GM18861 (cell line): ENCODE data around the gene TSPAN11.
A peak's percentile ranks its signal among the peaks of the same experiment; 100 is the strongest.

Experiments used
- ATAC-seq: cut with Tn5 transposase; IDR thresholded peaks from one replicate; pipeline ENCODE4 v1.9.1; 2021; ENCODE audit not compliant: unreplicated experiment

TSPAN11 gene

DNA sequence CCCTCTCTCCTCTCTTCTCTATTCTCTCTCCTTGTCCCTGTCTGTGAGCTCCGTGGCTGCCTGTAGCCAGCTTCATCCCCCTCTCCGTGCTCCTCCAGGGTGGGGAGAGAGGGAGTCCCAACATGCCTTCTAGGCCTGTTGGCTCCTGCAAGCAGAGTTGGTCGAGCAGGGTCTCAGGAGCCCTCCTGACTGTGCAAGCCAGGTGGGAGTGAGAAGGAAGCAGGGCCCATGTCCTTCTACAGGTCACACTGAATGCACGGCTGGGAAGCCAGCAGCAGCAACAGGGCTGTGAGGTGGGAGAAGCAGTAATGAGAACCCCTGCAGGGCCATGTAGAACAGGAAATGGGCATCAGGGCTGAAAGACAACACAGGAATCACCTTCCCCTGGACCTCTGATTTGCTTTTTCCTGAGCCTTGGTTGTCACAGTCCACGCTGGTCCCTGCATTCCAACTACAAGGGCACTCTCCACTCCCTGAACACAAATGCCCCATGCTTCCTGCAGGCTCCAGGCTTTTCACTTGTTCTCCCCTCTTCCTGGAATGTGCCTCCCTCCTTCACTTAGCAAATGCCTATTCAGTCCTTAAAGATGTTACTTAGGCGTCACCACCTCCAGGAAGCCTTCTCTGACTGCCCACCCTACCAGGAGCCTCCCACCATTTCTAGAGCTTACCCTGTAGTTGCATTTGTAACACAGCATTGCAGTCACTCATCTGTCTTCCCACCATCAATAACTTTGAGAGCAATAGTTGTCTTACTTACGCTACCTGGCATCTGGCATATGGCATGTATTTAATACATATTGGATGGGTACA, 51.2 kb downstream of the TSPAN11 start:
- ATAC-seq, result no peak

GRCh38 chr12:30978639-30979038, 52.1 kb downstream of the TSPAN11 start:
- ATAC-seq, result no peak

- ATAC-seq, result no peak
Measured at GRCh38 chr12:30979371-30980259, 53.1 kb downstream of the TSPAN11 start.

DNA sequence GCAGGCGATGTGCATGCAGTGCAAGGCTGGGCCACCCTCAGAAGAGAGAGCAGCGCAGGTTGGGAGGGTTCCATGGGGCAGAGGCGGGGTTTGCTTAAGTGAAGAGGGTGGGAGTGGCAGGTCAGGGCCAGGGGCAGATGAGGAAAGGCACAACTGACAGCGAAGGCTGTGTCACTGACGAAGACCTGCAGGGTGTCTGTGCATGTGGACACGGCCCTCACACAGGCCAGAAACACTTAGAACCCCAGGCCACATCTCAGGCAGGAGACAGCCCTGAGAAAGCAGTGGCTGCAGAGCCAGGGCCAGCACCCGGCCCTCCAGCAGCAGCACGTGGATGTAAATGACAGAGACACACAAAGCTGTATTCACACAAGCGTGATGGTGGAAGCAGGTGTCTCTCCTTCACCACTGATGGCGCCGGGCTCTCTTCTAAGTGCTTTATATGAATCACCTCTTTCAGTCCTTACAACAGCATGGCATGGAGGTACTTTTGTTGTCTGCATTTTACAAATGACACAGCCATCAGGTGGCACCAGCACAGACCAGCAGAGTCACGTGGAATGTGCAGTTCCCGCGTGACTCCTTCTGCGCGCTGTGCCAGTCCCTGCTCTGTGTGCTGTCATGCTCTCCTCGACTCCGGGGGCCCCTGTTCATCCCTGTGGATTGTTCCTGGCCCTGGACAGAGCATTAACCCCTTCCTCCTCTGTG, 54.6 kb downstream of the TSPAN11 start:
- no peak for ATAC-seq

GRCh38 chr12:30982413-30982812, 55.9 kb downstream of the TSPAN11 start:
- ATAC-seq, result no peak

- peak; percentile 65 for ATAC-seq
Measured at GRCh38 chr12:30985814-30986452, 59.4 kb downstream of the TSPAN11 start.

DNA sequence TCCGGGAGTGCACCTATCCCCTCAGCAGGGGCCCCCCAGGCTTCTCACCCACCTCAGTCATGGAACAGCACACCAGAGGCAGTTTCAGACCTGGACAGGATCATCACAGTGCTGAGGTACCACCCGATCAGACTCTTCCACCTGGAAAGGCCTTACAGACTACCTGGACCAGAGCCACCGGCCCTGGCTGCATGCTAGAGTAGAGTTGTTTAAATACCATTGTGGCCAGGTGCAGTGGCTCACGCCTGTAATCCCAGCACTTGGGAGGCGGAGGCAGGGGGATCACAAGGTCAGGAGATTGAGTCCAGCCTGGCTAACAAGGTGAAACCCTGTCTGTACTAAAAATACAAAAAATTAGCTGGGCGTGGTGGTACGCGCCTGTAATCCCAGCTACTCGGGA, 61.5 kb downstream of the TSPAN11 start:
- ATAC-seq, result no peak

GRCh38 chr12:30988646-30989286, 62.2 kb downstream of the TSPAN11 start:
- no peak for ATAC-seq

DNA sequence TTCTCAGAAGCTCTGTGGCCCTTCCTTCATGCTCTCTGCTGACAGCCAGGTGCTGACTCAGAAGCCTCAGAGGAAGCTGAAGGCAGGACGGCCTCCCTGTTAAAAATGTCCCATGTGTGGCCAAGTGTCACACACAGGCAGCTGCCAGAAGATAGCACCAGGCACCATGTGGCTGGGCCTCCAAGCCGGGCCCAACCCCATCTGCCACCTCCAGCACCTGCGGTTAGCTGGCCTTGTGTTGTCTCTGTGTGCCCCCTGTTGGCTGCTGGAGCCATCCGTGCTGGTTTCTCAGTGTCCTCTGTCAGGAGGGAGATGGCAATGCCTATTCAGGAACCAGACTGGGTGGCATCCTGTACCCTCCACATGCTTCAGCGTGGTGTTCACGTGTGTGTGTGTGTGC, 63.2 kb downstream of the TSPAN11 start:
- ATAC-seq, result no peak

- ATAC-seq, result no peak
Measured at GRCh38 chr12:30990316-30990715, 63.8 kb downstream of the TSPAN11 start.

- ATAC-seq, result no peak
Measured at GRCh38 chr12:30990776-30991175, 64.2 kb downstream of the TSPAN11 start.

DNA sequence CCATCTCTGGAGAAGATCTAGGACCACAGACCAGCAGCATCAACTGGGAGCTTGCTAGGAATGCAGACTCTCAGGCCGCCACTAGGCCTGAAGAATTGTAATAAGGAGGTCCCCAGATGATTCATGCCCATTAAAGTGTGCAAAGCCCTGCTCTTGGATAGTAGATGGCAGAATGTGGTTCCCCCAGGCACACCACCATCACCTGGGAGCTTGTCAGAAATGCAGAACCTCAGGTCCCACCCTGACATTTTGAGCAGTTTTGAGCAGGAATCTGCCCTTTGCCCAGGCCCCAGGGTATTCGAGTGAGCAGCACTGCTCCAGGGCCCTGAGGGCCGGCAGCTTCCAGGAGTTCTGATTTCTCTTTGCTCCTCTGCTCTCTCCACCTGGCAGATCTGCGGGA, 64.9 kb downstream of the TSPAN11 start:
- no peak for ATAC-seq

- ATAC-seq, result no peak
Measured at GRCh38 chr12:30992381-30992780, 65.8 kb downstream of the TSPAN11 start.

DNA sequence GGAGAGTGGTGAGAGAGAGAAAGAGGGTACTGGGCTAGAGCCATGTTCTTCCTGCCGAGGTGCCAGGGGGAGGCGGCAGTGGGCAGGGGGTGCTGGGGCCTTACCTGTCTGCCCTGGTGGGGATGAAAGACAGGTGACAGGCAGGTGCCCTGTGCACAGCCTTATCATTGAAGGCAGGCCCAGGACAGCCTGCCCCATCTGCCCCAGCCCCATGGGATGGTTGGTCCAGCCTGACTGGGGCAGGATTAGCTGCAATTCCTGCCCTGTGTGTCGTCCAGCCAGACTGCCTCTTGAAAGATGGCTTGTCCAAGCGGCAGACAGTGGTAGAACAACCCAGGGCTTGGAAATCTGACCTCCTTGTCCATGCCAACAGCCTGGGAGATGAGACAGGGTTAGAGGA, 67.2 kb downstream of the TSPAN11 start:
- ATAC-seq, result no peak

- no peak for ATAC-seq
Measured at GRCh38 chr12:30994274-30994673, 67.7 kb downstream of the TSPAN11 start.

GRCh38 chr12:30996255-30996654, 69.7 kb downstream of the TSPAN11 start:
- no peak for ATAC-seq

- ATAC-seq, result no peak
Measured at GRCh38 chr12:30996752-30997151, 70.2 kb downstream of the TSPAN11 start.

- no peak for ATAC-seq
Measured at GRCh38 chr12:30997685-30998440, 71.3 kb downstream of the TSPAN11 start.

- no peak for ATAC-seq
Measured at GRCh38 chr12:30999011-30999410, 72.5 kb downstream of the TSPAN11 start.

- ATAC-seq, result no peak
Measured at GRCh38 chr12:30999723-31000122, 73.2 kb downstream of the TSPAN11 start.
